ACC112 (cell line): ENCODE results near the gene SMYD5.

ENCODE experiments used
- H2AFZ ChIP-seq: fragments of 200-600 bp; sonication (generic); one replicate; pipeline ENCODE4 v1.6.0; 2017; ENCODE audit warnings: antibody characterized with exemption, low read length; ENCODE audit not compliant: unreplicated experiment
- H3K27ac ChIP-seq: fragments of 200-600 bp; sonication (generic); 2 replicates; pipeline ENCODE4 v1.5.1; 2014; ENCODE audit warnings: low read depth, mild to moderate bottlenecking, antibody characterized with exemption, low read length, moderate library complexity
- H3K27me3 ChIP-seq: fragments of 200-600 bp; sonication (generic); 2 replicates; pipeline ENCODE4 v1.6.1; 2014; ENCODE audit warnings: mild to moderate bottlenecking, antibody characterized with exemption, low read length, moderate library complexity, mixed read lengths; ENCODE audit not compliant: insufficient read depth
- H3K36me3 ChIP-seq: fragments of 200-600 bp; sonication (generic); 2 replicates; pipeline ENCODE4 v1.6.1; 2016; ENCODE audit warnings: mild to moderate bottlenecking, antibody characterized with exemption, low read length, moderate library complexity, mixed read lengths; ENCODE audit not compliant: insufficient read depth
- H3K4me1 ChIP-seq: fragments of 200-600 bp; sonication (generic); one replicate; pipeline ENCODE4 v1.6.1; 2016; ENCODE audit warnings: low read length, mixed read lengths; ENCODE audit not compliant: insufficient read depth, unreplicated experiment, control insufficient read depth
- H3K4me3 ChIP-seq: fragments of 200-600 bp; sonication (generic); 2 replicates; pipeline ENCODE4 v1.5.1; 2014; ENCODE audit warnings: mild to moderate bottlenecking, low read depth, low read length
- H3K79me2 ChIP-seq: fragments of 200-600 bp; sonication (generic); one replicate; pipeline ENCODE4 v1.6.0; 2016; ENCODE audit warnings: low read length; ENCODE audit not compliant: control insufficient read depth, unreplicated experiment, insufficient read depth

The SMYD5 gene

DNA sequence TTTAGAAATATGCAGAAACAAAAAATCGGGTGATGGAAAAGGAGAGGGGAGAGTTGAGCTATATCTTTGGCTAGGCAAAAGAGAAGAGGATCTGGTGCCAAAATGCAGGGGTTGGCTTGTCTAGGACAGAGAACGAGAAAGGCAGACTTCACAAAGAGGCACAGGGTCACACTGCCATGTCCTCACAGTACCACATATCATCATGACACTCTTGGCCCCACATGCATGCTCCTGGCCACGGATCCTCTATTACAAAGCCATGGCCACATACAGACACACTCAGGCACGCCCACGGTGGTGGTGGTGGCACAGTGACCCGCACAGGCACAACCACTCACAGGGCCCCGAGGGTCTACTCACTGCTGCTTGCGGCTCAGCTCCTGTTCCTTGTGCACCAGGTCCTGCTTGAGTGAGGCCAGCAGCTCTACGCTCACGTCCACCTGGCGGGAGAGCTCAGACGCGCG is 54.4 kb downstream of the SMYD5 start:
- peak overlapping the region; percentile 56; the same call in 1 of the 2 replicates for H3K4me3 ChIP-seq
- no peaks in the 10 kb centered on the region for H3K79me2 ChIP-seq
- H2AFZ ChIP-seq: no peak overlapping the region

DNA sequence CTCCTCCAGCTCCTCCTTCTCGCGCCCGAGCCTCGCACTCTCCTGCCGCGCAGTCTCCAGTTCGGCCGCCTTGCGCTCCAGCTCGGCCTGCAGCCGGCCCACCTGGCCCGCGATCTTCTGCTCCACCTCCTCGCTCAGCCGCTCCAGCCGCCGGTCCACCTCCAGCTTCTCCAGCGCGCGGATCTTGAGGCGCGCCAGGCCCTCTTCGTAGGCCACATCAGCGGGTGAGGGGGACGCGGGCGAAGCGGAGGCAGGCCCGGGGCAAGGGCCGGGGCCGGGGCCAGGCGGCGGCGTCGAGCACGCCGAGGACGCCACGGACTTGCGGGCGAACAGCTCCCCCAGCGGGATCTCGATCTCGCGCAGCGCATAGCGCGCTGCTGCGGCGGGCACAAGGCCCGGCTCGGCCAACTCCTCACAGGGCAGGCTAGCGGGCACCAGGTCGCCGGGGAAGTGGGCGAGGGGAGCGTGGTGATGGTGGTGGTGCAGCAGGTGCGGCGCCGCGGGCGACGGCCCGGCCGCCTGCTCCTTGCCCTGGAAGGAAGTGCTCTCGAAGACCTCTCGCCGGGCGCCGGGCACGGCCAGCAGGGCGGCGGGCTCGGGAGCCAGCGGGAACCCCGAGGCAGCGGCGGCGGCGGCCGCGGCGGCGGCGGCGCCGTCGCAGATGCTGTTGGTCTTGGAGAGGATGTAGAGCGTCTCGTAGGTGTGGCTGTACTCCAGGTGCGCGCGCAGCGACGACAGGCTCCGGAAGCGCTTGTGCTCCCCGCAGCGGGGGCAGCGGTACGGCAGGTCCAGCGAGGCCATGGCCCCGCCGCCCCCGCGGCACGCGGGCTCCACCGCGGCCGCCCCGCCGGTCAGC is 55.0 kb downstream of the SMYD5 start:
- Histone ChIP-seq H2AFZ (no peak overlapping the region), H3K36me3 (no peaks in the 10 kb centered on the region), H3K27me3 (peaks cover 10% of the 10 kb centered on the region), H3K4me3 (peak overlapping the region; percentile 56; the same call in 1 of the 2 replicates), H3K79me2 (no peaks in the 10 kb centered on the region), H3K4me1 (no peaks in the 10 kb centered on the region), H3K27ac (no peak overlapping the region)

More for the DNA sequence above, 54.4 kb downstream of the SMYD5 start:
- Histone ChIP-seq H3K27ac (no peak overlapping the region), H3K27me3 (peaks cover 10% of the 10 kb centered on the region), H3K4me1 (no peaks in the 10 kb centered on the region), H3K36me3 (no peaks in the 10 kb centered on the region)

- Histone ChIP-seq H3K27ac (no peak overlapping the region), H3K79me2 (no peaks in the 10 kb centered on the region), H3K36me3 (no peaks in the 10 kb centered on the region), H3K4me3 (no peak overlapping the region), H2AFZ (no peak overlapping the region), H3K27me3 (peaks cover 10% of the 10 kb centered on the region), H3K4me1 (no peaks in the 10 kb centered on the region)
These were observed 55.8 kb downstream of the SMYD5 start for GRCh38 chr2:73269686-73270465.

- Histone ChIP-seq H3K27me3 (peaks cover 10% of the 10 kb centered on the region), H3K4me3 (no peak overlapping the region), H3K4me1 (no peaks in the 10 kb centered on the region), H2AFZ (no peak overlapping the region), H3K36me3 (no peaks in the 10 kb centered on the region), H3K79me2 (no peaks in the 10 kb centered on the region), H3K27ac (no peak overlapping the region)
These were observed 58.2 kb downstream of the SMYD5 start for GRCh38 chr2:73272270-73272669.
